Stimulated activated CD8-positive, alpha-beta memory T cell treated with anti-CD3 and anti-CD28 coated beads, Interleukin-12 subunit alpha, Interleukin-12 subunit beta, amount 100 ng/mL, for 1 hour (primary cell): ENCODE measurements around the gene ULK2.

ENCODE experiments used
- DNase-seq: peaks from one replicate; pipeline ENCODE4 v3.0.0-alpha.2; 2020; ENCODE audit warnings: low read depth

The ULK2 gene

DNA sequence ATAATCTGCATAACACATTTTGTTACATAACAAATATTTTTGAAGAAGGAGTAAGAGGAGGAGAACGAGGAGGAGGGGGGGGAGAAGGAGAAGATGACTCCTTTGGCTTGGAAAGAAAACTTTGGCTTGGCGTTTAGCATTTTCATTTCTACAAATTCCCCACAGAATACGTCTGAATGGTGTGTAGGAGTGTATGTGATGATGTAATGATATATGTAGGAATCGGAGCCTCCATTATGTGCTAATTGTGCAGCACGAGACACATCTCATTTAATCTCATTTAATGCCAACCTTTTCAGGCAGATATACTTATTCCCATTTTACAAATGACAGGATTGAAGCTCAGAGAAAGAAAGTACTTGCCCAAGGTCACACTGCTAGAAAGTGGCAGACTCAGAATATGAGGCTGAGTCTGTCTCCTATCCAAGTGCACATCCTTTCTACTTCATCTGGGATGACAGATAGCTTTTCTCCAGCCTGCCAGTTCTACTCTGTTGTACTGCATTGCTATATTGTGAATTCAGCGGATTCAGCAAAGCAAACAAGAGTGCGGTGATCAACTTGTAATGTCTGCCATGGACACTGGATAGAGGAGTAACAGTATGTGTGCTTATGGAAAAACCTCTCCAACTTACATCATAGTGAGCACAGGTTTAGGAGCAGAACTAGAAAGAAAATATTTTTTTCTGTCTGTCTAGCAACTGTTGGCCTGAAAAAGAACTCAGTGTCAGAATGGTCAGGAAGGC, 140.9 kb downstream of the ULK2 start:
- DNase-seq = no peak

DNA sequence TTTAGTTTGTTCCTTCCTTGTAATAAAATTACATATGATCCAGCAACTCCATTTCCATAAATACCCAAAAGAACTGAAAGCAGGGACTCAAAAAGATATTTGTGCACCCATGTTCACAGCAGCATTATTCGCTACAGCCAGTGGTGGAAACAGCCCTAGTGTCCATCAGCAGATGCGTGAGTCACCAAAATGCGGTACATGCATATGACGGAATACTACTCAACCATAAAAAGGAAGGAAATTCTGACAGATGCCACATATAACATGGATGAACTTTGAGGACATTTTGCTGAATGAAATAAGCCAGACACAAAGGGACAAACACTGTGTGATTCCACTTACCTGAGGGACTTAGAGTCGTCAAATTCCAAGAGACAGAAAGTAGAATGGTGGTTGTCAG, 142.2 kb downstream of the ULK2 start:
- no peak for DNase-seq

DNA sequence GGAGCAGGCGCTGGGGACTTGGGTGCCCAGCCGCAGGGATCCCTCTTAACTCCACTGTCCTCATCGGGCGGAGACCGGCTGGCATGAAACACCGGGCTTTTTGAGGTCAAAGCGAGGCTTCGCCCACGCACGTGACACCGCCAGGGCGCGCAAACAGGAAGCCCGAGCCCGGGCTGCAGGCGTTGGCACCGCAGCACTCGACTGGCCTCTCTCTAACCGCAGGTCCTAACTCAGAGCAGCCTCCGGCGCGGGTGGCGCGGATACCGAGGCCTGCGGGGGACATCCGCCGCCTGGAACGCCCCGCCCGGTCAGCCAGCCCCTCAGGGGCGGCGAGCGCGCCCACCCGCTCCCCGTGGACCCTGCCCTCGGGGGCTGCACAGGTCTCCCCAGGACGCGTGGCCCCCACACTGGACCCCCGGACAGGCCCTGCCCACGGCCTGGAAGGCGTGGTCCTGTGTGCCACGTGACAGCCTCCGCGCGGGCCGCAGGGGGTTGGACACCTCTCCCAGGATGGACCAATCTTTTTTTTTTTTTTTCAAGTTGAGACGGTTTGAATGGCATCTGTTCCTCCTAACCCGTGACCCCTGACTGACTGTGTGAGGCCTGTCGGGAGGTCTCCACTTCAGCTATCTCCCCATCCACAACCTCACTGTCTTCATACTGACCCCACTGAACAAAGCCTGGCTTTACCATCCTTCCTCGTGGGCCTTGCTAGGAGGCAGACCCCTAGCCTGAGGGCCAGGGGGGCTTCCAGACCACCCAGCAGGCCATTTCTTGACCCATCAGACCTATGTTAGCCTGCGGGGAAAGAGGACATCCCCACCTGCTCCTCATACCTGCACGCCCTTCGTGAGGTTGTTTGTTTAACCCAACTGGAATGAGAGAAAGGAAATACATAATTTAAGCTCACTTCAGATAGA, 143.0 kb downstream of the ULK2 start:
- DNase-seq = peak; percentile 4

DNA sequence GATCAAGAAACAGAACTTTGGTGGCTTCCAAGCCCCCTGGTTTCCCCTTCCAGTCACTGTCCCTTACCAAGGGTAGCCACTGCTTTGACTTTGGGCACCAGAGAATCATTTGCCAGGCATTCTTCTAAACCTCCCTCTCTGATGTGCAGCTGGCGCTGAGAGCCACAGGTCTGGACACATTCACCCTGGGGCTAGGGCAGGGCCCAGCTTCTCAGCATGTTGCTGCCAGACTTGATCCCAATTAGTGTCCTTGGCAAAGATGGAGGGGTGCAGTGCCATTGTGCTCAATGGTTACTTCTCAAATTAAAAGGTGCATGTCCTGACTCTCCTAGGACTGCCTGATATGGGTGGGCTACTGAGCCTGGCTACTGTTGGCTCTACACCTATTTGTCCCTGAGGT, 143.8 kb downstream of the ULK2 start:
- DNase-seq = no peak
